Activated CD4-positive, alpha-beta memory T cell treated with anti-CD3 and anti-CD28 coated beads, Interleukin-2, amount 10 ng/mL, durations not matched to agents 7 days and 5 days (primary cell): ENCODE results near the gene CHD3. TPM values are rescaled to one million over a fixed set of nuclear protein-coding genes. Genes with fewer than 3 reads are reported as not detected.

Experiments used
- CTCF ChIA-PET: fragments of 350-600 bp; sonication (Branson Sonifier 250); formaldehyde crosslinking; loops from one replicate; lab custom pipeline; 2021; ENCODE audit warnings: antibody characterized with exemption, inconsistent platforms; lab: Charles Lee
- POLR2A ChIA-PET: fragments of 350-600 bp; sonication (Branson Sonifier 250); formaldehyde crosslinking; loops from one replicate; lab custom pipeline; 2021; ENCODE audit warnings: antibody characterized with exemption; lab: Charles Lee
- DNase-seq: peaks from one replicate; pipeline ENCODE4 v3.0.0-alpha.2; 2020
- H3K27ac Mint-ChIP-seq: one replicate; pipeline ENCODE4 v1.8.0; 2021; ENCODE audit warnings: mild to moderate bottlenecking, mixed read lengths
- H3K27me3 Mint-ChIP-seq: one replicate; pipeline ENCODE4 v1.8.0; 2021; ENCODE audit warnings: mixed read lengths
- H3K36me3 Mint-ChIP-seq: one replicate; pipeline ENCODE4 v1.8.0; 2021; ENCODE audit warnings: low read depth, mixed read lengths
- H3K4me1 Mint-ChIP-seq: one replicate; pipeline ENCODE4 v1.8.0; 2021; ENCODE audit warnings: mixed read lengths
- H3K4me3 Mint-ChIP-seq: one replicate; pipeline ENCODE4 v1.8.0; 2021; ENCODE audit warnings: mild to moderate bottlenecking, mixed read lengths
- H3K9me3 Mint-ChIP-seq: one replicate; pipeline ENCODE4 v1.8.0; 2021; ENCODE audit warnings: mixed read lengths
- total RNA-seq, 2 experiments: library from RNA; stranded (reverse); gene quantifications; one replicate each; pipeline ENCODE4 v1.2.3, GENCODE V29; 2021

CHD3 gene
- total RNA-seq, result 100 to 1,000 TPM; 127 to 131 TPM

DNA sequence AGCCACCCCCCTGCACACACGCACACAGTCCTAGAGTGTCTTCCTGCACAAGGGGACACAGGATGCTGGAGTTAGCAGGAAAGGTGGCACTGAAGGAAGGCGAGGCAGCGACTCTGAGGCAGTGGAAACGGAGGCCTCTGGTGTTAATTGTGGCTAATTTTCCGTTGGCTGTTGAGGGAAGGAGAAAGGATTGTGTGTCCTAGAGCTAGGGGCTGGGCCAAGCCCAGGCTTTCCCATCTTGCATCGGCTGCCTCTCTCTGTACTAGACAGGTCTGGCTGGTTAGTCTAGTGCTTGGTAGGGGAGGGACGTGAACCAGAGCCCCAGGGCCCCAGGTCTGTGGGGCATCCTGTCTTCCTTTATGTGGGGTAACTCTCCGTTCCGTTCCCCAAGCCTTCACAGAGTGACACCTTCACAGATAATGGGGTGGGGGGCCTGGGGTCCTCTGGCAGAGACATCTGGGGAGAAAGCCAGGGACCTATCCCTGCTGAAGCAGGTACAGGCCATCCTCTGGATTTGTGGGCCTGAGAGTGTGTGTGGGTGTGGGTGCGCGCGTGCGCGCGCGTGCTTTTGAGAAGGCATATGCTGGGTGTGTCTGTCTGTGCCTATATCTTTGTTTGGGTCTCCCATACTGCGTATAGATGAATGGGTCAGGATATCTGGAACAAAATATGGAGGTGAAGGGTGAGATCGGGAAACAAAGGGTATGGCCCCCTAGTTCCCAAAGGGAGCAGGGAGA lies at the start of gene CHD3:
Gene CHD3, plus strand, starts transcription at position 606 of the 737 bp plus-strand sequence. CDS start 212 bp downstream, outside the sequence.
- Mint-ChIP-seq H3K27ac (no peak within 1 kb of the TSS), H3K36me3 (peaks cover 30% of the 10 kb centered on the region), H3K27me3 (no peaks in the 10 kb centered on the region), H3K9me3 (no peaks in the 10 kb centered on the region), H3K4me1 (peaks cover 3% of the 10 kb centered on the region), H3K4me3 (no peak within 1 kb of the TSS)
- CTCF ChIA-PET, result no interaction called here
- POLR2A ChIA-PET, result interaction anchor here (0.6 to 1.5 kb wide), 4 partner anchors 10 to 45 kb away, joined by 3 read pairs; partner anchors contain the start of genes NAA38 and RNF227
- DNase-seq, result peak; percentile 52

DNA sequence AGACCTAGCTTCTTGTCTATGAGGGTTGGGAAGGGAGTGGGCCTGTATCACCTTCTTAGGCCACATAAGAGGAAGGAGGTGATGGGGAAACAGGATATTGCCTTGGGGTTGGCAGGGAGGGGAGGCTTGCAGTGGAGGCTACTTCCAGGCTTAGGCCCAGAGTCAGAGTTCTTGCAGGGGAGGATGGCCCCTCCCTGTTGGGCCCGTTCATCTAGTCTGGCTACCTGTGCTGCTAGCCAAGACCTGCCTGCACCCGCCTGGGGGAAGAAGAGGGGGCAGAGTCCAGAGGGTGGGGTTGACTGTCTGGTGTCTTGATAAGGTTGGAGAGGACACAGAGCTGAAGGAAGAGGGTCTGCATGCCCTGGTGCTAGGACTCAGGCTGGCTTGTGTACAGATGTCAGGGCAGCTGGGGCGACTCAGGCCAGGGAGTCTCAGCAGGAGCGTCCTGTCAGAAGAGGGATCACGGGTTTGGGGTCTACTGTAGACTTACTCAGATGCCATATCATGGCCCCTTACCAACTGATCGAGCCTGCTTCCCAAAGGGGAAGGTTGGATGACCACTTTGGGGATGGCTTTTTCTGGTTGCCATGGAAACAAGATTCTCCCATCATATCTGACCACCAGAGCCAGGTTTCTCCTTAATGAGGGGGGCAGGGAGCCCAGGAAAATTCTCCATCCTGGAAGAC lies 49.3 kb upstream of the CHD3 start:
- no peak for DNase-seq
- peaks cover 15% of the 10 kb centered on the region for H3K36me3 Mint-ChIP-seq
- H3K27ac Mint-ChIP-seq, result no peak overlapping the region
- no peaks in the 10 kb centered on the region for H3K9me3 Mint-ChIP-seq
- CTCF ChIA-PET, result interaction anchor here (0.8 to 0.9 kb wide), 2 partner anchors 14 to 18 kb away, joined by 3 read pairs; partner anchors contain the start of gene NAA38
- no peak overlapping the region for H3K4me3 Mint-ChIP-seq
- no peaks in the 10 kb centered on the region for H3K27me3 Mint-ChIP-seq
- POLR2A ChIA-PET, result interaction anchor here (6.4 kb wide), 1 partner anchor 11 kb away, joined by 30 read pairs; no protein-coding TSS in a partner anchor
- peaks cover 56% of the 10 kb centered on the region for H3K4me1 Mint-ChIP-seq

GRCh38 chr17:7839876-7840261 lies 48.7 kb upstream of the CHD3 start:
- POLR2A ChIA-PET, result no interaction called here
- CTCF ChIA-PET, result interaction anchor here (3.2 to 4.2 kb wide), 2 partner anchors 11 to 17 kb away, joined by 14 to 18 read pairs; partner anchors contain the start of gene NAA38
- no peak for DNase-seq
- H3K27me3 Mint-ChIP-seq, result no peaks in the 10 kb centered on the region
- no peak overlapping the region for H3K27ac Mint-ChIP-seq
- no peaks in the 10 kb centered on the region for H3K9me3 Mint-ChIP-seq
- H3K4me1 Mint-ChIP-seq, result peaks cover 57% of the 10 kb centered on the region
- H3K36me3 Mint-ChIP-seq, result peaks cover 15% of the 10 kb centered on the region
- H3K4me3 Mint-ChIP-seq, result no peak overlapping the region

DNA sequence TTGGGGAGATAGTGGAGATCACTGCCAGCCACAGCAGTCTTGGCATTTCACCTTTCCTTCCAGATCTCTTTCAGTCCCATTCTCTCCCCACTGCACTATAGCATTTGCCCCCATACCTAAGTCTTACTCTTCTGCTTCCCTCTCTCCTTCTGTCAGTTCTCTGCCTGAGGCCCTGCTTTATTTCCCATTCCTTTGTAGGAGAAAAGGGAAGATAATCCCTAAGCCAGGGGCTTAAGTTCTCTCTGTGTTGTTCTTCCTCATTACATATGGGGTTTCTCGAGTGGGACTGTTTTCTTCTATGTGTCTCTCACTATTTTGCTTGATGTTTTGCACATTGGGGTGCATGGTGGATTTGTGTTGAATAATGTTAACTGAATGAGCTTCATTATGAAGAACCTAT lies 48.1 kb upstream of the CHD3 start:
- CTCF ChIA-PET, result interaction anchor here (0.8 to 4.2 kb wide), 3 partner anchors 10 to 153 kb away, joined by 3 to 18 read pairs (median 14); partner anchors contain the start of genes NAA38 and TP53
- Mint-ChIP-seq H3K27me3 (no peaks in the 10 kb centered on the region), H3K4me1 (peaks cover 60% of the 10 kb centered on the region), H3K4me3 (peak overlapping the region; percentile 97), H3K27ac (no peak overlapping the region), H3K36me3 (peaks cover 15% of the 10 kb centered on the region), H3K9me3 (no peaks in the 10 kb centered on the region)
- POLR2A ChIA-PET, result interaction anchor here (1.2 to 3.6 kb wide), 3 partner anchors 11 to 16 kb away, joined by 3 to 24 read pairs (median 6); partner anchors contain the start of genes CYB5D1 and NAA38
- no peak for DNase-seq

GRCh38 chr17:7840875-7841274 lies 47.7 kb upstream of the CHD3 start:
- no peak for DNase-seq
- Mint-ChIP-seq H3K27ac (peak overlapping the region; percentile 86), H3K36me3 (peaks cover 15% of the 10 kb centered on the region), H3K27me3 (no peaks in the 10 kb centered on the region), H3K4me1 (peaks cover 63% of the 10 kb centered on the region), H3K9me3 (no peaks in the 10 kb centered on the region), H3K4me3 (peak overlapping the region; percentile 97)
- ChIA-PET CTCF (interaction anchor here (0.6 to 4.2 kb wide), 5 partner anchors 10 to 154 kb away, joined by 3 to 18 read pairs (median 4); partner anchors contain the start of genes NAA38 and TP53), POLR2A (interaction anchor here (1.2 to 3.6 kb wide), 3 partner anchors 10 to 16 kb away, joined by 3 to 24 read pairs (median 6); partner anchors contain the start of genes CYB5D1 and NAA38)

DNA sequence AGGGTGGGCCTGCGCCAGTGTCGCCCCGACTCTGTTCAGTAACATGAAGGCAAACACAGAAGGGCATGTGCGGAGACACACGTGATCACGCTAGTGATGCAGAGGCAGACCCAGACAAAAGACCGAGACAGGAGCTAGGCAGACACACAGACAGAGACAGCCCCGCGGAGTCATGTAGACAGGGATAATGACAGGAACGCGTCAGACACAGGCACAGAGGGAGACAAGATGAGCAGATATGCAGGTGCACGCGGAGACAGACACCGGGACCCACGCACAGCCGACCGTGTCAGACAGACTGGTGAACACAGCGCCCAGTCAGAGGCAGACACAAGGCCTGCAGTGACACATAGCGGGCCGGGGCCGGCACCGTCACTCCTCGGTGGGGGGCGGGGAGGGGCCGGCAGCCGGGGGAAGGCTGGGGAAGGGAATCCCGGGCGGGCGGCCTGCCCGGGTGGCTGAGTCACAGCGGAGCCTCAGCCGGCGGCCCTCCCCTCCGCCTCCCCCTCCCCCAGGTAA lies 47.1 kb upstream of the CHD3 start:
- POLR2A ChIA-PET, result interaction anchor here (1.0 to 5.2 kb wide), 6 partner anchors 10 to 512 kb away, joined by 3 to 38 read pairs (median 4); partner anchors contain the start of genes CYB5D1, NAA38, NEURL4 and TP53
- H3K9me3 Mint-ChIP-seq, result no peaks in the 10 kb centered on the region
- H3K27ac Mint-ChIP-seq, result peak overlapping the region; percentile 86
- peak overlapping the region; percentile 97 for H3K4me3 Mint-ChIP-seq
- no peaks in the 10 kb centered on the region for H3K27me3 Mint-ChIP-seq
- peak; percentile 80 for DNase-seq
- H3K4me1 Mint-ChIP-seq, result peaks cover 57% of the 10 kb centered on the region
- CTCF ChIA-PET, result interaction anchor here (0.6 to 4.2 kb wide), 5 partner anchors 9 to 278 kb away, joined by 3 to 18 read pairs (median 4); partner anchors contain the start of gene NAA38
- peaks cover 15% of the 10 kb centered on the region for H3K36me3 Mint-ChIP-seq

GRCh38 chr17:7841915-7842379 lies 46.6 kb upstream of the CHD3 start:
- Mint-ChIP-seq H3K27ac (peak overlapping the region; percentile 97), H3K4me1 (peaks cover 54% of the 10 kb centered on the region), H3K4me3 (peak overlapping the region; percentile 97), H3K27me3 (no peaks in the 10 kb centered on the region), H3K36me3 (peaks cover 15% of the 10 kb centered on the region), H3K9me3 (no peaks in the 10 kb centered on the region)
- DNase-seq, result peak; percentile 85
- ChIA-PET CTCF (interaction anchor here (1.0 to 4.2 kb wide), 4 partner anchors 9 to 277 kb away, joined by 4 to 18 read pairs (median 9); partner anchors contain the start of gene NAA38), POLR2A (interaction anchor here (1.0 to 5.2 kb wide), 8 partner anchors 9 to 512 kb away, joined by 3 to 38 read pairs (median 4); partner anchors contain the start of genes CYB5D1, NAA38, NEURL4 and TP53)

- peak; percentile 85 for DNase-seq
- Mint-ChIP-seq H3K27me3 (no peaks in the 10 kb centered on the region), H3K4me3 (peak overlapping the region; percentile 97), H3K4me1 (peaks cover 47% of the 10 kb centered on the region), H3K9me3 (no peaks in the 10 kb centered on the region), H3K27ac (peak overlapping the region; percentile 97), H3K36me3 (peaks cover 15% of the 10 kb centered on the region)
- ChIA-PET CTCF (interaction anchor here (1.0 to 4.2 kb wide), 4 partner anchors 8 to 276 kb away, joined by 3 to 18 read pairs (median 9); partner anchors contain the start of gene NAA38), POLR2A (interaction anchor here (1.0 to 5.2 kb wide), 13 partner anchors 7 to 513 kb away, joined by 3 to 38 read pairs (median 4); partner anchors contain the start of genes CYB5D1, KDM6B, MPDU1 and NAA38)
Measured at GRCh38 chr17:7842380-7843256, 46.0 kb upstream of the CHD3 start.

- peak overlapping the region; percentile 97 for H3K4me3 Mint-ChIP-seq
- DNase-seq, result no peak
Measured at GRCh38 chr17:7843257-7843535, 45.4 kb upstream of the CHD3 start.

DNA sequence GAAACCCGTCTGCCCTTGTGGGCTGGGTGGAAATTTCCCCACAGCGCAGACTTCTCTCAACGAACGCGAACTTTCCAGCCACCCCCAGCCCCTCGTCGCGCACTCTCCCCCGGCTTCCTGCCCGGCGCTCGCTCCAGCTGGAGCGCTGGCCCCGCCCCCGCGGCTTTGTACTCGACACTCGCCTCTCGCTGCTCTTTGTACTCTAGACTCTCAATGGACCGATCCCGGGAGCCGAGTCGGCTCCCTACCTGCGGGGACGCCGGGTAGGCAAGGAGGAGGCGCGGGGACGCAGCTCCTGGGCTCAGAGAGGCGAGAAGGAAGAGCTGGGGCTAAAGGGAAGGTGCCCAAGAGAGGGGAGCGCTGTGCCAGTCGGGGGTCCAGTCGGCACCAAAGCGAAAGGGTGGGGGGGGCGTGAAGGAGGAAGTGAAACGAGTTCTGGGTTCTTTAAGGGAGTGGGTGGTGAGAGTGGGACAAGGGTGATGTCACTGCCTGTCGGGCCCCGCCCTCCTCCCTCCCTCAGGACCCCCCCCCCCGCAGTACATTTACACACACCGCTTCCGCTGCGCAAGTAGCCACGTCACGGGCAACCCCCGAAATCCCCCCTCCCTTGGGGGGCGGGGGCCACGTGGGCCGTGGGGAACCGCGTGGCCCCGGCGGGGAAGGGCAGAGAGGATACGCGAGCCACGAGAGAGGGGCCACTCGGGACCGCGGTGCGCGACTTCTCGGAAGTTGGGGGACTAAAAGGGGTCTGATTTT lies 44.9 kb upstream of the CHD3 start:
- H3K4me3 Mint-ChIP-seq, result peak overlapping the region; percentile 97
- DNase-seq, result peak; percentile 86
- no peaks in the 10 kb centered on the region for H3K27me3 Mint-ChIP-seq
- H3K4me1 Mint-ChIP-seq, result peaks cover 42% of the 10 kb centered on the region
- CTCF ChIA-PET, result interaction anchor here (0.6 to 4.2 kb wide), 3 partner anchors 13 to 408 kb away, joined by 3 to 18 read pairs (median 3); partner anchors contain the start of gene NAA38
- POLR2A ChIA-PET, result interaction anchor here (0.9 to 5.2 kb wide), 13 partner anchors 8 to 320 kb away, joined by 3 to 38 read pairs (median 5); partner anchors contain the start of genes CHD3, CYB5D1, KDM6B and MPDU1
- no peaks in the 10 kb centered on the region for H3K9me3 Mint-ChIP-seq
- peak overlapping the region; percentile 97 for H3K27ac Mint-ChIP-seq
- H3K36me3 Mint-ChIP-seq, result peaks cover 15% of the 10 kb centered on the region

More at GRCh38 chr17:7843257-7843535, 45.4 kb upstream of the CHD3 start:
- peak overlapping the region; percentile 97 for H3K27ac Mint-ChIP-seq
- POLR2A ChIA-PET, result interaction anchor here (0.9 to 5.2 kb wide), 12 partner anchors 8 to 321 kb away, joined by 3 to 38 read pairs (median 4); partner anchors contain the start of genes CHD3, CYB5D1, KDM6B and MPDU1
- peaks cover 45% of the 10 kb centered on the region for H3K4me1 Mint-ChIP-seq
- no peaks in the 10 kb centered on the region for H3K9me3 Mint-ChIP-seq
- H3K36me3 Mint-ChIP-seq, result peaks cover 15% of the 10 kb centered on the region
- no peaks in the 10 kb centered on the region for H3K27me3 Mint-ChIP-seq
- CTCF ChIA-PET, result interaction anchor here (0.6 to 4.2 kb wide), 3 partner anchors 14 to 407 kb away, joined by 3 to 18 read pairs (median 3); partner anchors contain the start of gene NAA38
